GM10266 (cell line): ENCODE data around the gene IGSF10.
"Not testable (repeated sequence)": the region's sequence is repeated elsewhere in the genome, so short reads cannot be mapped to it uniquely, and the experiment has no call there.

Experiments used
- DNase-seq: peaks from one replicate; pipeline ENCODE4 v3.0.0; 2012; ENCODE audit errors: extremely low spot score
- TF ChIP-seq, protein P1 (sequence below): IDR thresholded peaks from 2 replicates; pipeline ENCODE4 v1.5.1; 2012; ENCODE audit warnings: mild to moderate bottlenecking, low read depth; ENCODE audit not compliant: control insufficient read depth, insufficient read depth; ENCODE audit errors: missing control alignments

Gene IGSF10

DNA sequence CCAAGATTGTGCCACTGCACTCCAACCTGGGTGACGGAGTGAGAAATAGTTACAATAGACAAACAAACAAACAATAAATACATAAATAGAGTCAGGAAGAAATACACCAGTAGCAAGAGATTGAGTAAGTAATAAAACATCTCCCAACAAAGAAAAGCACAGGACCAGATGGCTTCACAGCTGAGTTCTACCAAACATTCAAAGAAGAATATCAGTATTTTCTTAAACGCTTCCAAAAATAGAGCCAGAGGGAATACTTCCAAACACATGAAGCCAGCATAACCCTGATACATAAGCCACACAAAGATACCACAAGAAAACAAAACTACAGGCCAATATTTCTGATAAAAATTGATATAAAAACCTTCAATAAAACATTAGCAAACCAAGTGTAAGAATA, 30.7 kb upstream of the IGSF10 start:
- TF ChIP-seq, protein P1, sequence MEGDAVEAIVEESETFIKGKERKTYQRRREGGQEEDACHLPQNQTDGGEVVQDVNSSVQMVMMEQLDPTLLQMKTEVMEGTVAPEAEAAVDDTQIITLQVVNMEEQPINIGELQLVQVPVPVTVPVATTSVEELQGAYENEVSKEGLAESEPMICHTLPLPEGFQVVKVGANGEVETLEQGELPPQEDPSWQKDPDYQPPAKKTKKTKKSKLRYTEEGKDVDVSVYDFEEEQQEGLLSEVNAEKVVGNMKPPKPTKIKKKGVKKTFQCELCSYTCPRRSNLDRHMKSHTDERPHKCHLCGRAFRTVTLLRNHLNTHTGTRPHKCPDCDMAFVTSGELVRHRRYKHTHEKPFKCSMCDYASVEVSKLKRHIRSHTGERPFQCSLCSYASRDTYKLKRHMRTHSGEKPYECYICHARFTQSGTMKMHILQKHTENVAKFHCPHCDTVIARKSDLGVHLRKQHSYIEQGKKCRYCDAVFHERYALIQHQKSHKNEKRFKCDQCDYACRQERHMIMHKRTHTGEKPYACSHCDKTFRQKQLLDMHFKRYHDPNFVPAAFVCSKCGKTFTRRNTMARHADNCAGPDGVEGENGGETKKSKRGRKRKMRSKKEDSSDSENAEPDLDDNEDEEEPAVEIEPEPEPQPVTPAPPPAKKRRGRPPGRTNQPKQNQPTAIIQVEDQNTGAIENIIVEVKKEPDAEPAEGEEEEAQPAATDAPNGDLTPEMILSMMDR: no peak
- no peak for DNase-seq

DNA sequence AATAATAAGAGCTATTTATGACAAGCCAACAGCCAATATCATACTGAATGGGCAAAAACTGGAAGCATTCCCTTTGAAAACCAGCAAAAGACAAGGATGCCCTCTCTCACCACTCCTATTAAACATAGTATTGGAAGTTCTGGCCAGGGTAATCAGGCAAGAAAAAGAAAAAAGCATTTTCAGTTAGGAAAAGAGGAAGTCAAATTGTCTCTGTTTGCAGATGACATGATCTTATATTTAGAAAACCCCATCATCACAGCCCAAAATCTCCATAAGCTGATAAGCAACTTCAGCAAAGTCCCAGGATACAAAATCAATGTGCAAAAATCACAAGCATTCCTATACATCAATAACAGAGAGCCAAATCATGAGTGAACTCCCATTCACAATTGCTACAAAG, 27.0 kb upstream of the IGSF10 start:
- not testable (repeated sequence) for DNase-seq

DNA sequence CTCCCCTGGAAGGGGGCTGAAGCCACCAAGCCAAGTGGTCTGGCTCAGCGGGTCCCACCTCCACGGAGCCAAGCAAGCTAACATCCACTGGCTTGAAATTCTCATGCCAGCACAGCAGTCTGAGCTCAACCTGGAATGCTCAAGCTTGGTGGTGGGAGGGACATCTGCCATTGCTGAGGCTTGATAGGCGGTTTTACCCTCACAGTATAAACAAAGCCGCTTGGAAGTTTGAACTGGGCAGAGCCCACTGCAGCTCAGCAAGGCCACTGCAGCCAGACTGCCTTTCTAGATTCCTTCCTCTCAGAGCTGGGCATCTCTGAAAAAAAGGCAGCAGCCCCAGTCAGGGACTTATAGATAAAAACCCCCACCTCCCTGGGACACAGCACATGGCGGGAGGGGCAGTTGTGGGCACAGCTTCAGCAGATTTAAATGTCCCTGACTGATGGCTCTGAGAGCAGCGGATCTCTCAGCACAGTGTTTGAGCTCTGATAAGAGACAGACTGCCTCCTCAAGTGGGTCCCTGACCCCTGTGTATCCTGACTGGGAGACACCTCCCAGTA, 23.2 kb upstream of the IGSF10 start:
- TF ChIP-seq, protein P1: no peak
- no peak for DNase-seq

DNA sequence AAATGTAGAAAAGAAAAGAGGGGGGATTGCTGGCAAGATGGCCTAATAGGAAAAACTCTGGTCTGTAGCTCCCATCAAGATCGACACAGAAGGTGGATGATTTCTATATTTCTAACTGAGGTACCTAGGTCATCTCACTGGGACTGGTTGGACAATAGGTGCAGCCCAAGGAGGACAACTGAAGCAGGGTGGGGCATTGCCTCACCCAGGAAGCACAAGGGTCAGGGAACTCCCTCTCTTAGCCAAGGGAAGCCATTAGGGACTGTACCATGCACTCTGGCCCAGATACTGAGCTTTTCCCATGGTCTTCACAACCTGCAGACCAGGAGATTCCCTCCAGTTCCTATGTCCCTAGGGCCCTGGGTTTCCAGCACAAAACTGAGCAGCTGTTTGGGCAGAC, 22.6 kb upstream of the IGSF10 start:
- TF ChIP-seq, protein P1: no peak

DNA sequence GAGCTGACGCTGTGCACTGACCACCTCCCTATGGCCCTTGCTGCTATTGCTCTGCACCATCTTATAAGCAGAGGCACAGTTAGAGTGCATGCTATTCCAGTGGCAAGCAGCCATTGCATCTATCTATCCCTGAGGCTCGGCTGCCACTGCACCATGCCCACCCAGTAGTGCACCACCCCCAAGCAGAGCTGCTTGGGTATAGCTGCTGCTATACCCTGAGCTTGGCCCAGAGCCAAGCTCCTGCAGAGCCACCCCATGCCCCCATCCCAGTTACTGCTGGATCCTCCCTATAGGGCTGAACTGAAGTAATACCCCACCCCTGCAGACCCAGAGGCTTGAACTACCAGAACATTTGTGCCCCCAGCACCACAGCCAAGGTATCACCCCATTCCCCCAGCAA, 19.6 kb upstream of the IGSF10 start:
- DNase-seq: no peak
- TF ChIP-seq, protein P1: no peak

More for the DNA sequence above, 22.6 kb upstream of the IGSF10 start:
- DNase-seq: no peak

DNA sequence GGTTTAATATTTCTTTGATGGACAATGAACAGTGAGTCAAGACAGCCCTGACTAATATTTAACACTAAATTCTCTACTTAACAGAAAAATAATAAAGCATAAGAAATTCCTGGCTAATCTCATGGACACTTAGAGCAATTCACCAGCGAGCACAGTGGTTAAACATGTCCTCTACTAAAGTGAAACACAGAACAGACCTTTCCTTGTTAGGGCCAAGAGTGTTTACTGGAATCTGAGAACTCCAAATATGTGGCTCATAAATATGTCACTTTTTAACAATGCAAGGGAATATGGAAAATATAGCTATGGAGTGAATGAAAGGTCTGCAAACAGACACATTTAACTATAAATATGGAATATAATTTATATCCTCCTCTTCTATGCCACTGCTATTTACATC, 18.6 kb upstream of the IGSF10 start:
- no peak for DNase-seq
- TF ChIP-seq, protein P1: no peak

DNA sequence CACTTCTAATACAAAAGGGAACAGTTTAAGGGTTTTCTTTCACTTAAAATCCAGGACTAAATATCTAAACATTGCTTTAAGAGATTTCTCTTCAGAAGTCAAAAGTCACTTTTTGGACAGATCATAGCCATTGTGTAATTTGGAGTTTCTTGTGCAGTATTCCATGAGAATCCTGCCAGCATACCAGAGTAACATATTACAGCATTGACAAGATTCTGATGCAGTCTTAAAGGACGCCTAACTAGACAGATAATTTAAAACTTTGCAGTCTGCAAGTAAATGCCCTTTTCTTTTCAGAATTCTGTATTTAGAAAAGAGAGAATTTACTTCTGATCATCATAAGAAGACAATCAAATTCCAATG, 17.5 kb upstream of the IGSF10 start:
- TF ChIP-seq, protein P1: no peak
- no peak for DNase-seq
